Measurements from ENCODE around the gene TLE4.

DNA sequence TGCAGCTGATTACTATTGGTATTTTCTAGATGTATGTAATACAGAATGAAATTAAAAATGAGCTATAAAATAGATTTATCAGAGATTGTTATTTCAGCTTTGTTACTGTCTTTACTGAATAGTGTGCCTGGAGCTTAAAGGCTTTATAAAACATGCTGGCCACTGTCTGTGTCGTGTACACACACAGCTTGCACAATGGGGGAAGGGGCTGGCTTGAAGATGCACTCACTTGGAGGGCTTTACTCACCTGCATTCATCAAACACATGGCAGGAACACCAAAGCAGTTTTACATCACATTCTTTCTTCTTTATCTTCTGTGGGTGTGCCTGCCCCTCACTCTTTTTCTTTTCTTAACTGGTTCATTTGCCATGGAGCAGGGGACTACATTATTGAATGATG lies 60.9 kb downstream of the TLE4 start:
- TF ChIP-seq, protein P1, sequence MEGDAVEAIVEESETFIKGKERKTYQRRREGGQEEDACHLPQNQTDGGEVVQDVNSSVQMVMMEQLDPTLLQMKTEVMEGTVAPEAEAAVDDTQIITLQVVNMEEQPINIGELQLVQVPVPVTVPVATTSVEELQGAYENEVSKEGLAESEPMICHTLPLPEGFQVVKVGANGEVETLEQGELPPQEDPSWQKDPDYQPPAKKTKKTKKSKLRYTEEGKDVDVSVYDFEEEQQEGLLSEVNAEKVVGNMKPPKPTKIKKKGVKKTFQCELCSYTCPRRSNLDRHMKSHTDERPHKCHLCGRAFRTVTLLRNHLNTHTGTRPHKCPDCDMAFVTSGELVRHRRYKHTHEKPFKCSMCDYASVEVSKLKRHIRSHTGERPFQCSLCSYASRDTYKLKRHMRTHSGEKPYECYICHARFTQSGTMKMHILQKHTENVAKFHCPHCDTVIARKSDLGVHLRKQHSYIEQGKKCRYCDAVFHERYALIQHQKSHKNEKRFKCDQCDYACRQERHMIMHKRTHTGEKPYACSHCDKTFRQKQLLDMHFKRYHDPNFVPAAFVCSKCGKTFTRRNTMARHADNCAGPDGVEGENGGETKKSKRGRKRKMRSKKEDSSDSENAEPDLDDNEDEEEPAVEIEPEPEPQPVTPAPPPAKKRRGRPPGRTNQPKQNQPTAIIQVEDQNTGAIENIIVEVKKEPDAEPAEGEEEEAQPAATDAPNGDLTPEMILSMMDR (IDR thresholded peaks at IDR 0.05; ENCODE audit: insufficient read depth, low read length), result no peak
- no peak for TF ChIP-seq POLR2AphosphoS5 (IDR thresholded peaks at IDR 0.05; ENCODE audit: low read depth)
- no peak for TF ChIP-seq GABPA (IDR thresholded peaks at IDR 0.05; ENCODE audit: low read depth)
- TF ChIP-seq, protein P2, sequence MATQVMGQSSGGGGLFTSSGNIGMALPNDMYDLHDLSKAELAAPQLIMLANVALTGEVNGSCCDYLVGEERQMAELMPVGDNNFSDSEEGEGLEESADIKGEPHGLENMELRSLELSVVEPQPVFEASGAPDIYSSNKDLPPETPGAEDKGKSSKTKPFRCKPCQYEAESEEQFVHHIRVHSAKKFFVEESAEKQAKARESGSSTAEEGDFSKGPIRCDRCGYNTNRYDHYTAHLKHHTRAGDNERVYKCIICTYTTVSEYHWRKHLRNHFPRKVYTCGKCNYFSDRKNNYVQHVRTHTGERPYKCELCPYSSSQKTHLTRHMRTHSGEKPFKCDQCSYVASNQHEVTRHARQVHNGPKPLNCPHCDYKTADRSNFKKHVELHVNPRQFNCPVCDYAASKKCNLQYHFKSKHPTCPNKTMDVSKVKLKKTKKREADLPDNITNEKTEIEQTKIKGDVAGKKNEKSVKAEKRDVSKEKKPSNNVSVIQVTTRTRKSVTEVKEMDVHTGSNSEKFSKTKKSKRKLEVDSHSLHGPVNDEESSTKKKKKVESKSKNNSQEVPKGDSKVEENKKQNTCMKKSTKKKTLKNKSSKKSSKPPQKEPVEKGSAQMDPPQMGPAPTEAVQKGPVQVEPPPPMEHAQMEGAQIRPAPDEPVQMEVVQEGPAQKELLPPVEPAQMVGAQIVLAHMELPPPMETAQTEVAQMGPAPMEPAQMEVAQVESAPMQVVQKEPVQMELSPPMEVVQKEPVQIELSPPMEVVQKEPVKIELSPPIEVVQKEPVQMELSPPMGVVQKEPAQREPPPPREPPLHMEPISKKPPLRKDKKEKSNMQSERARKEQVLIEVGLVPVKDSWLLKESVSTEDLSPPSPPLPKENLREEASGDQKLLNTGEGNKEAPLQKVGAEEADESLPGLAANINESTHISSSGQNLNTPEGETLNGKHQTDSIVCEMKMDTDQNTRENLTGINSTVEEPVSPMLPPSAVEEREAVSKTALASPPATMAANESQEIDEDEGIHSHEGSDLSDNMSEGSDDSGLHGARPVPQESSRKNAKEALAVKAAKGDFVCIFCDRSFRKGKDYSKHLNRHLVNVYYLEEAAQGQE (IDR thresholded peaks at IDR 0.05; ENCODE audit: insufficient replicate concordance, low read depth), result no peak

Measured in HL-60 (cell line).